Activated B cell treated with CpG ODN at 0.5 μM for 24 hours (primary cell): ENCODE data around the gene CNOT10. TPM values are rescaled to one million over a fixed set of nuclear protein-coding genes. Genes with fewer than 3 reads are reported as not detected.

Experiments used
- ATAC-seq: fragments of 200-7000 bp; cut with Tn5 transposase; one replicate; pipeline ENCODE4 v1.10.0; 2021; ENCODE audit warnings: low read depth, mild to moderate bottlenecking, moderate library complexity
- CTCF ChIA-PET: fragments of 350-600 bp; sonication (Branson Sonifier 250); formaldehyde crosslinking; loops from one replicate; lab custom pipeline; 2021; ENCODE audit warnings: antibody characterized with exemption; lab: Charles Lee
- POLR2A ChIA-PET: fragments of 350-600 bp; sonication (Branson Sonifier 250); formaldehyde crosslinking; loops from one replicate; lab custom pipeline; 2021; ENCODE audit warnings: antibody characterized with exemption; lab: Charles Lee
- DNase-seq: peaks from one replicate; pipeline ENCODE4 v3.0.0; 2022
- H3K27ac Mint-ChIP-seq: one replicate; pipeline ENCODE4 v1.8.0; 2020; ENCODE audit warnings: mixed read lengths
- H3K27me3 Mint-ChIP-seq: one replicate; pipeline ENCODE4 v1.8.0; 2021; ENCODE audit warnings: mixed read lengths
- H3K36me3 Mint-ChIP-seq: one replicate; pipeline ENCODE4 v1.8.0; 2021; ENCODE audit warnings: low read depth, mixed read lengths
- H3K4me1 Mint-ChIP-seq: one replicate; pipeline ENCODE4 v1.8.0; 2021; ENCODE audit warnings: mixed read lengths
- H3K4me3 Mint-ChIP-seq: one replicate; pipeline ENCODE4 v1.8.0; 2020; ENCODE audit warnings: mild to moderate bottlenecking, mixed read lengths
- H3K9me3 Mint-ChIP-seq: one replicate; pipeline ENCODE4 v1.8.0; 2020; ENCODE audit warnings: mixed read lengths
- CTCF ChIP-seq: fragments of 200-600 bp; IDR thresholded peaks from one replicate; pipeline ENCODE4 v1.8.0; 2022; ENCODE audit warnings: antibody characterized with exemption, mild to moderate bottlenecking
- intact Hi-C: fragments of 100-400 bp; cut with micrococcal nuclease; formaldehyde crosslinking; loops from one replicate; pipeline ENCODE4 v1.15.1; 2024
- total RNA-seq: library from RNA; stranded (reverse); gene quantifications from 2 replicates; pipeline ENCODE4 v1.2.3, GENCODE V29; 2022

Gene CNOT10
- total RNA-seq, 1 donor from 2014 or later: 48.0 TPM

- peaks cover 52% of the 10 kb centered on the region for H3K36me3 Mint-ChIP-seq
- ChIA-PET POLR2A (no interaction called here), CTCF (no interaction called here)
- H3K27ac Mint-ChIP-seq: no peak overlapping the region
- DNase-seq (no peak), ATAC-seq (no peak)
- H3K4me1 Mint-ChIP-seq: peaks cover 16% of the 10 kb centered on the region
- intact Hi-C loops: no loop called here
- H3K4me3 Mint-ChIP-seq: no peak overlapping the region
- TF ChIP-seq CTCF: no peak
- H3K27me3 Mint-ChIP-seq: no peaks in the 10 kb centered on the region
- no peaks in the 10 kb centered on the region for H3K9me3 Mint-ChIP-seq
Observed at GRCh38 chr3:32707026-32707370, 22.0 kb downstream of the CNOT10 start.

- no peak overlapping the region for H3K27ac Mint-ChIP-seq
Observed at GRCh38 chr3:32708672-32709283, 23.8 kb downstream of the CNOT10 start.

DNA sequence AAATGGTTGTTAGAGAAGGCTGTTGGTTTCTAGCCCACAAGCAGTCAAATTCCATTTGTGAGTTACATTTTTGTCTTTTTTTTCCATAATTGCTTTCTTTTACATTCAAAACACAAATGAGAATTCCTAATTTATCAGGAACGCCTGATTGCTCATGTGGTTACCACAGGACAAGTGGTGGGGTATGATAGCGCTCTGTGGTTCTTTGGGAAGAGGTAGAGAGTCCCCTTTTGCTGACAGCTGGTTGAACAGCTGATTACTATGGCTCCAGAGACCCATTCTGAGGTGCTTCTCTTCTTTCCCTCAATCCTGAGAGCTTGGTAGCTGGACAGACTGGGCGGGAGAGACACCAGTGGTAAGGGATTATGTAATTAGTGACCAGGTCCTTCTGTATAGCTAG, 24.4 kb downstream of the CNOT10 start:
- H3K27ac Mint-ChIP-seq: no peak overlapping the region
- peaks cover 9% of the 10 kb centered on the region for H3K4me1 Mint-ChIP-seq
- no peak overlapping the region for H3K4me3 Mint-ChIP-seq
- CTCF ChIA-PET: no interaction called here
- no peak for DNase-seq
- POLR2A ChIA-PET: no interaction called here
- H3K9me3 Mint-ChIP-seq: no peaks in the 10 kb centered on the region
- H3K27me3 Mint-ChIP-seq: no peaks in the 10 kb centered on the region
- intact Hi-C loops: no loop called here
- TF ChIP-seq CTCF: no peak
- ATAC-seq: no peak
- H3K36me3 Mint-ChIP-seq: peaks cover 69% of the 10 kb centered on the region

More at GRCh38 chr3:32708672-32709283, 23.8 kb downstream of the CNOT10 start:
- H3K4me1 Mint-ChIP-seq: peaks cover 9% of the 10 kb centered on the region
- no peak for ATAC-seq
- no peaks in the 10 kb centered on the region for H3K9me3 Mint-ChIP-seq
- H3K36me3 Mint-ChIP-seq: peaks cover 64% of the 10 kb centered on the region
- no peak overlapping the region for H3K4me3 Mint-ChIP-seq
- DNase-seq: no peak
- no peaks in the 10 kb centered on the region for H3K27me3 Mint-ChIP-seq
- CTCF ChIA-PET: no interaction called here
- POLR2A ChIA-PET: no interaction called here
- intact Hi-C loops: no loop called here
- TF ChIP-seq CTCF: no peak

DNA sequence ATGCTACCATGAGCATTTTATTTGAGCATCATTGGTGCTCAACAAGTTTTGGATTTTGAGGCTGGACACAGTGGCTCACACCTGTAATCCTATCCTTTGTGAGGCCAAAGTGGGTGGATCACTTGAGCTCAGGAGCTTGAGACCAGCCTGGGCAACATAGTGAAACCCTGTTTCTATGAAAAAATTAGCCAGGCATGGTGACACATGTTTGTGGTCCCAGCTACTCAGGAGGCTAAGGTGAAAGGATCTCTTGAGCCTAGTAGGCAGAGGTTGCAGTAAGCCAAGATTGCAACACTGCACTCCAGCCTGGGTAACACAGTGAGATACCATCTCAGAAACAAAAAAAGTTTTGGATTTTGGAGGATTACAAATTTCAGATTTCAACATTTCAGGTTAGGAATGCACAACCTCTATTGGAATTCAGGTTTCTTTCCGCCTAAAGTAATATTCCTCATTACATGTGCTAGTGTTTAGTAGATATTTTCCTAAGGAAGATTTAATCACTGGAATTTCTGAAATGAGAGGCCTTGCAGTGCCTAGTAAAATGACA, 27.6 kb downstream of the CNOT10 start:
- Mint-ChIP-seq H3K4me3 (no peak overlapping the region), H3K27me3 (no peaks in the 10 kb centered on the region), H3K4me1 (no peaks in the 10 kb centered on the region), H3K27ac (no peak overlapping the region), H3K36me3 (peaks cover 78% of the 10 kb centered on the region), H3K9me3 (no peaks in the 10 kb centered on the region)
- no peak for TF ChIP-seq CTCF
- intact Hi-C loops: no loop called here
- ATAC-seq: no peak
- CTCF ChIA-PET: no interaction called here
- POLR2A ChIA-PET: no interaction called here
- DNase-seq: no peak

- DNase-seq (no peak), ATAC-seq (no peak)
- H3K4me1 Mint-ChIP-seq: no peaks in the 10 kb centered on the region
- no peak for TF ChIP-seq CTCF
- H3K9me3 Mint-ChIP-seq: no peaks in the 10 kb centered on the region
- H3K36me3 Mint-ChIP-seq: peaks cover 79% of the 10 kb centered on the region
- no peaks in the 10 kb centered on the region for H3K27me3 Mint-ChIP-seq
- no peak overlapping the region for H3K27ac Mint-ChIP-seq
- ChIA-PET POLR2A (no interaction called here), CTCF (no interaction called here)
- H3K4me3 Mint-ChIP-seq: no peak overlapping the region
- intact Hi-C loops: no loop called here
Observed at GRCh38 chr3:32713181-32713580, 28.2 kb downstream of the CNOT10 start.
